Right renal pelvis (tissue), 4 donors: ENCODE measurements around the gene SIK3. TPM values are rescaled to one million over a fixed set of nuclear protein-coding genes. Genes with fewer than 3 reads are reported as not detected.
"Not testable (repeated sequence)": the region's sequence is repeated elsewhere in the genome, so short reads cannot be mapped to it uniquely, and the experiment has no call there.

Source experiments
- DNase-seq, 4 donors: peaks; one replicate each; pipeline ENCODE4 v3.0.0-alpha.2; 2013; ENCODE audit warnings: low read depth in 4 of 4, low spot score in 3 of 4, missing footprints in 1 of 4
- polyA plus RNA-seq, 4 donors: library from polyadenylated mRNA; unstranded; fragments of 120-200 nt; gene quantifications; one replicate each; pipeline ENCODE4 v1.2.1, GENCODE V29; 2013; ENCODE audit not compliant: insufficient read length in 4 of 4

SIK3 gene
- polyA plus RNA-seq, 4 donors: 30.9 to 35.9 (median 34.4) TPM

GRCh38 chr11:117052196-117053149, 45.8 kb downstream of the SIK3 start:
- no peak for DNase-seq

- not testable (repeated sequence) for DNase-seq
These were observed 48.1 kb downstream of the SIK3 start for GRCh38 chr11:117050121-117050520.

GRCh38 chr11:117046627-117047026, 51.6 kb downstream of the SIK3 start:
- DNase-seq: not testable (repeated sequence)

- DNase-seq: no peak
These were observed 52.3 kb downstream of the SIK3 start for GRCh38 chr11:117045956-117046355.

DNA sequence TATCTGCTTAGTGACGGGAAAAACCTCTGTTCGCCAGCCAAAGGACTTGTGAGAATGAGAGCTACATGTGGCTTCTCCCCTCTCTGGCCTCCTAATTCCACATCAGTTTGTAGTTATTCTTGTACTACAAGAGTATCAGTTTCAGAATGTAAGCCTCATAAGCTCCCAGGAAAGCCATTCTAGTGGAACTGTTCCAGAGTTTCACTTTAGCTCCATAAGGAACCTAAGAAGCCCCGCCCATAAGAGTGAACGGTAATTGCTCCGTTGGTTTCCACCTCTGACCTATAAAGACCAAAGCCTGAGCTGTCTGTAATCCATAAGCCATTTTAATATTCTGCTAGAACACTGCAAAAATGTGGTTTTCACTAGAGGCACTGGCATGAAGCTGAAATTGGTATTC, 53.0 kb downstream of the SIK3 start:
- DNase-seq: peak; percentile 16 to 58 (median 56)

DNA sequence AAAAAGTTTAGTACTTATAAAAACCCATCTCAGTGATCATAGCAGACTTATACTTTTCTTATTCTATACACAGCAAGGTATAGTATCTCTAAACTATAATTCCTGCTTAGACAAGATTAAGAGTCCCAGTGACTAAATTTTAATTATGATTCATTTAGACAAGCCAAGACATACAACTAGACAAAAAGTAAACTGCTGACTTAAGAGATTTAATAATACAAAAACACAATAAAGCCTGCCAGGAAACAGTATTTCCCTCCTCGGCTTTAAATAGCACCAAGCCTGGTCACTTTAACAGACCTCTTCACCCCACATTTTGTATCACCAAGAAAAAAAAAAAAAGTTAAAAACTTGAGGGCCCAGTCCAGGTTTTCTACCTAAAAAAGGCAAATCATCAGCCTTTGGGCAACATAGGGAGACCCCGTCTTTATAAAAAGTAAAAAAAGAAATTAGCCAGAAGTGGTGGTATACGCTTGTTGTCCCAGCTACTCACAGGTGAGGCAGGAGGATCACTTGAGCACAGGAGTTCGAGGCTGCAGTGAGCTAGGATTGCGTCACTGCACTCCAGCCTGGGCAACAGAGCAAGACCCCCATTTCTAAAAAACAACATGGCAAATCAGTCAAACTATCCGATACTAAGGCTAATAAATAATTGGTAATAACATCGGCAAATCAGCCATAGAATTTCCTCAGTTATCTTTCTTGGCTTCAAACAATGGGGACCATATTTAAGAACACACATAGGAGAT, 53.8 kb downstream of the SIK3 start:
- DNase-seq: no peak

DNA sequence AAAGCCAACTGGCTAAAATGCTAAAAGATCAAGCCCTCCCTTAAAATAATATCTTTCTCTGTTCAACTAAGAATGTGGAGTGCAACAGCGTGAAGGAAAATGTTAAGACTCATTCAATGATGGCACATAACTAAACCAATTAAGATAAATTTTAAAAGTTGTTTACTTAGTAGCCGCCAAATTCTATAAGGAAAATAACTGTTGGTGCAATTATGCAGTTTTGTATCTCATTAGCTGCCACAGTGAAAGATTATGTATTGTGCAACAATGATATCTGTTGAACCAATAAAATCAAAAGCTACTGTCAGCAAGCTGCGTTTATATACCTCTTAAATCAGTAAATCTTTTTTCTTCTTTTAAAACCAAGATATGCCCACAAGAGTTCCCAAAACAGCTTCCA, 55.5 kb downstream of the SIK3 start:
- no peak for DNase-seq

DNA sequence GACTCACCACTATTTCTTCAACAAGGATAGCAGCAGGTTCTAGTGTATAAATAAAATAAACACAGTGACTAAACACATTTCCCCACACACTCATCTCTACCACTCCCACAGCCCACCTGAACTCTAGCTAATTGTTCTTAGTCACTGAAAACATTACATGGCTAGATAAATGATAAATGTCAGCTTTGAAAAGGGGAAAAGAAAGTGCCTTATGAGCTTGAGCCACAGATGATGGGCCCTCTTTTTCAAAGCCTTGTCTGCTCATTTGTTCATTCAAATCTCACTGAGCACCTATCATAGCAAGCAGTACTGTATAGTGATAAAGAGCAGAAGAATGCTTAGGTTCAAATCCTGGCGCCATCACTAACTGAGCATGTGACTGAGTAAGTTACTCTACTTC, 58.3 kb downstream of the SIK3 start:
- DNase-seq: no peak

DNA sequence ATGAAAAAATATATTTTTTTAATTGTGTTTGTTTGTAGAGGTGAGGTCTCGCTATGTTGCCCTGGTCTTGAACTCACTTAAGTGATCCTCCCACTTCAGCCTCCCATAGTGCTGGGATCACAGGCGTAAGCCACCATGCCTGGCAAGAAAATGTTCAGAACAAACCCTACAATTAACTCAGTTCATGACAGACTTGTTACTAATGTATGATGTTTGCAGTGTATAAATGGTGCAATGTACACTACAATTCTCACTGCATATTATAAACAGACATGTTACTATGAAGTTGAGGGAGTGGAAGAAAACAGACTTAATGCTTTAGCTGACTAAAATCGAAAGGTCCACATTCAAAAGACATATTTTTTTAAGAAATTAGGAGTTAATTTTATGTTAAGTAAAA, 59.0 kb downstream of the SIK3 start:
- no peak for DNase-seq

GRCh38 chr11:117037975-117038350, 60.3 kb downstream of the SIK3 start:
- no peak for DNase-seq

GRCh38 chr11:117037279-117037974, 60.8 kb downstream of the SIK3 start:
- DNase-seq: no peak

DNA sequence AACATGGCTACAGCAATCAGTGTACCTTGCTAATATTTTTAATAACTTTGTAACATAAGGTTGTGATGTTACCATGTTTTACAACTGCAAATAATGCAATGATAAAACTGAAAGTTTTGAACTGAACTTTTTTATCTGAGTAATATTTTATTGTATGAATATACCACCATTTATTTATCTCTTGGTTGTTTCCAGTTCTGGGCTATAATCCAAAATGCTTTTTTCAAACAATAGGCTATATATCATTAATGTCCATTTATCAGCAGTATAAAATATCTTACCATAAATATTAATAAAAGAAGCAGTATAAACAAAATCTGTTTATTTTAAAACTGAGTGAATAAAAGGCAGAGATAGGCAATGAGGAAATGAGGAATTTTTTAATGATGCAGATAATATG, 63.3 kb downstream of the SIK3 start:
- DNase-seq: no peak

DNA sequence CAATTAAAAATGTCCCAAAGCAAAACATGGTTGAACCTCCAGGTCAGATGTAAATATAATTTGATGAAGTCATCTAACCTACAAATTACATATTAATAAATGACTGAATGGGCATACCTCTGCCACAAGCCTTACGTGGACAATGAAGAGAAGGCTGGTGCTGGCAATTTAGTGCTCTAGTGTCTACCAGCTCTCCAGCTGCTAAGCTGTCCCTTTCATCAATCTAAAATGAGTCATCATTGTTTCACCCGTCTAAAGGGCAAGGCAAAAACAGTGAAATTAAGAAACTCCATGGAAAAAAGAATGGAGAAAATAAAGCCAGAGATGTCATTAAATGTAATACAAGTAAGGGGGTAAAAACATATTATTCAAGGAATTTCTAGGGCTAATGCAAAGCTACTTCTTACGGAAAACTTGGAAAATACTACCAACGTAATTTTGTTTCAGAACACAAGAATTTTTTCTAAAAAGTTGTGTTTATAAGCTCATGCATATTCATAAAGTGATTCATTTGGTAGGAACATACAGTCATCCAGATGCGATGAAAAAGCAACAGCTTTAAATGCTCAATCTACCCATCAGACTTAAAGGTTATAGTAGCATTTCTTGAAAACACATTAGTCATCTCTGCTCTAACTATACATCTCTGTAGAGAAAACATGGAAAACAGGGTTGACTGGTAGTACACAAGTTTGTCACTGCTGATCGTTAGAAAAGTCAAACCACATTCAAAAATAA, 71.5 kb downstream of the SIK3 start:
- no peak for DNase-seq

GRCh38 chr11:117023707-117024106, 74.5 kb downstream of the SIK3 start:
- DNase-seq: not testable (repeated sequence)

GRCh38 chr11:117023178-117023577, 75.0 kb downstream of the SIK3 start:
- no peak for DNase-seq

- DNase-seq: no peak
These were observed 75.7 kb downstream of the SIK3 start for GRCh38 chr11:117022526-117022925.

DNA sequence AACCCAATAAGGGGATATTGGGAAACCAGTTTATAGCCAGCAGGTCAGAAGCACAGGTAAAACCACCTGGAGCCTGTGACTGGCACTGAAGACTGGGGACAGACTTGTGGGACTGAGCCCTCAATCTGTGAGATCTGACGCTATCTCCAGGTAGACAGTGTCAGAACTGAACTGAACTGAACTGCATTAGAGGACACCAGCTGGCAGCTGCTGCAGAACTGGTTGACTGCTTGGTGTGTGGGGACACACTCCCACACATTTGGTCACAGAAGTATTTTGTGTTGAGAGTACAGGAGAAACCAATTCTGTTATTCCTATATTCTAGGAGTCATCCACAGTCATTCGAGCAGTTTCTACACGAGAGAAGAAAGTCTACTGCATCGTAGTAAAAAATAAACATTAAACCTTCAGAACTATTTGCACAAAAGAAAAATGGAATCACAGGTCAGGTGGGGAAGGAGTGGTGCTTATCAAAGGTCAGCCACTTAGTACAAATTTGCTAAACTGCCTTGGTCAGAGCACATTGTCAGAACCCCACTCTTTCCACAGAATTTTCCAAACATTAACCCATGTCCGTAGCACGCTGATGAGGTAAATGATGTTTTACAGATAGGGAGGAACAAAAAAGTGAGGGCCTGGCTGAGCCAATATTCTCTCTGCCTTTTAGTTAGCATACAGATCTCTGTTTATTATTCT, 77.2 kb downstream of the SIK3 start:
- no peak for DNase-seq

DNA sequence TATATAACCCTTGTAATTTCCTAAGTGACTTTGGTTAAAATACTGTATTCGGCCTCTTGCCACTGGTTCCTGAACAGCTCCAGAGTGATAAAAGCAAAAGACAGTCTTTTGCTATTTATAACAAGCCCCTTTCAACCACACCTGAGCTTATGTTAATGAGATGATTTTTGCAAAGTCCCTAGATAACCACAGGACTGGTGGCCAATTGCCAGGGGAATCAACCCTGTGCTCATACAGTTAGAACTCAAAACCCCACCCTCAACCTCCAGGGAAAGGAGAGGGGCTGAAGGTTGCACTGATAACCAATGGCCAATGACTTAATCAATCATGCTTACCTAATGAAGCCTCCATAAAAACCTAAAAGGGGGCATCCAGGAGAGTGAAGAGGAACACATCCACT, 77.9 kb downstream of the SIK3 start:
- no peak for DNase-seq

DNA sequence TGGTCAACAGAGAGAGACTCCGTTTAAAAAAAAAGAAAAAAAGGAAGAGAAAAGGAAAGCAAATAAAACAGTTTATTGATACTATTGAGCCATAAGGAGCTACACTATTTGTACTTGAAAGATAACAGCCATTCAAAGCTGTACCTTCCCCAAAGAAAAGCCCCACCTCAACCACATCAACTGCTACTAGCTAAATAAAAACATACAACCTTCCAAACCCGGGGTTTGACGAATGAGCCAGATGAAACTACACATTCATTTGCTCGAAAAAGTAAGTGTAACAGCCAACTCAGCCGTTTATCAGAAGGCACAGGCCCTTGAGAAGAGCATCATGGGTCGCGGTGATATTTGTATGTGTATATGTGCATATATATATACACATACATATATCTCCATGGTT, 78.4 kb downstream of the SIK3 start:
- DNase-seq: no peak

DNA sequence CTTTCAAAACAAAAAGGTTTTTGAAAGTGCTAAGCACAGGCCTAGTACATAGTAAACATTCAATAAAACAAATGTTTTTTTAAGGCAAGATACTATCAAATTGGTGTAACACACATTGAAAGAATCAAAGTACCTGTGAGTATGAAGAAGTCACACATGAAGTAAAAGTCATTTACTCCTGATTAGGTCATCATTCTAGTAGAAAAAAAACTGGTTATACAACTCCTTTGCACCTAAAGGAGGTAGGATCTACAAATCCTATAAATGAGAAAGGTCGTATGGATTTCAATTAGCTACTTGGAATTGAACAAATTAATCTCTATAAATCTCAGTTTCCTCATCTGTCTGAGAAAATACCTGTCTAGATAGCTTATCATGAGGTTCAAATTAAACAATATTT, 80.8 kb downstream of the SIK3 start:
- DNase-seq: no peak
